Esophagus squamous epithelium (tissue), 5 donors: ENCODE data around the gene NOS1. TPM values are rescaled to one million over a fixed set of nuclear protein-coding genes. Genes with fewer than 3 reads are reported as not detected.

Experiments used
- DNase-seq: peaks from one replicate; lab custom pipeline; 2025; lab: John Stamatoyannopoulos, UW
- H3K27ac ChIP-seq, 4 donors: fragments of 200-600 bp; sonication (generic); one replicate each; pipeline ENCODE4 v1.5.1; 2016 to 2019; ENCODE audit warnings: mild to moderate bottlenecking in 1 of 4
- H3K27me3 ChIP-seq, 4 donors: fragments of 200-600 bp; sonication (generic); 1 replicate in 3 of 4; 2 replicates in 1 of 4; pipeline versions ENCODE4 v1.5.1 to v1.6.0; 2017 to 2021; ENCODE audit warnings: antibody characterized with exemption in 1 of 4
- H3K36me3 ChIP-seq, 3 donors: fragments of 200-600 bp; sonication (generic); one replicate each; pipeline ENCODE4 v1.5.1; 2016 to 2019
- H3K4me1 ChIP-seq, 3 donors: fragments of 200-600 bp; sonication (generic); one replicate each; pipeline ENCODE4 v1.5.1; 2017 to 2019
- H3K4me3 ChIP-seq, 4 donors: fragments of 200-600 bp; sonication (generic); 1 replicate in 3 of 4; 2 replicates in 1 of 4; pipeline ENCODE4 v1.5.1; 2016 to 2019; ENCODE audit warnings: mild to moderate bottlenecking in 2 of 4, moderate library complexity in 1 of 4
- H3K9me3 ChIP-seq, 3 donors: fragments of 200-600 bp; sonication (generic); one replicate each; pipeline ENCODE4 v1.5.1; 2016 to 2019
- CTCF ChIP-seq, 6 experiments: fragments of 450-650 bp in 4 of 6; fragments of 200-600 bp in 2 of 6; sonication (generic) in 2 of 6; IDR thresholded peaks; one replicate each; pipeline ENCODE4 v1.5.1; 2016 to 2019; ENCODE audit warnings: antibody characterized with exemption in 6 of 6, mild to moderate bottlenecking in 4 of 6, moderate library complexity in 4 of 6
- POLR2A ChIP-seq, 4 donors: fragments of 450-650 bp; IDR thresholded peaks; one replicate each; pipeline ENCODE4 v1.6.1; 2017; ENCODE audit warnings: antibody characterized with exemption in 4 of 4, mild to moderate bottlenecking in 4 of 4, moderate library complexity in 3 of 4
- WGBS, 2 donors: methylation state at CpG; one replicate each; pipeline ENCODE4 v1.1.5; 2018; 5-methylcytosine and 5-hydroxymethylcytosine counted together
- intact Hi-C: fragments of 100-400 bp; cut with DNase I; formaldehyde crosslinking; loops from one replicate; pipeline ENCODE4 v1.15.0; 2022
- total RNA-seq, 4 donors: library from RNA; depleted of rRNA; stranded (reverse); fragments of >200 nt; gene quantifications; one replicate each; pipeline ENCODE4 v1.1.0, GENCODE V29; 2016
- donor health status: DM: yes; HTN: yes; CAD: no.

NOS1 gene
- total RNA-seq, 4 donors from 2014 or later, result 0.49 to 1.9 (median 1.5) TPM

GRCh38 chr12:117282490-117282889 lies 78.9 kb downstream of the NOS1 start:
- no peak overlapping the region for H3K4me3 ChIP-seq
- WGBS, 2 donors, result 42 to 78% methylated on average over 5 of the region's 5 CpGs
- H3K27me3 ChIP-seq, result peaks cover 0 to 14% (median 0%) of the 10 kb centered on the region in 4 donors
- DNase-seq, result no peak
- TF ChIP-seq CTCF (IDR thresholded peaks at IDR 0.05) (no peak), POLR2A (IDR thresholded peaks at IDR 0.05) (no peak)
- H3K36me3 ChIP-seq, result no peaks in the 10 kb centered on the region
- peaks cover 0 to 8% (median 0%) of the 10 kb centered on the region in 3 donors for H3K4me1 ChIP-seq
- no peak overlapping the region for H3K27ac ChIP-seq
- H3K9me3 ChIP-seq, result no peaks in the 10 kb centered on the region
- intact Hi-C loops, result no loop called here

GRCh38 chr12:117280019-117280680 lies 81.3 kb downstream of the NOS1 start:
- no peak overlapping the region for H3K27ac ChIP-seq
- no peaks in the 10 kb centered on the region for H3K36me3 ChIP-seq
- intact Hi-C loops, result no loop called here
- peaks cover 0 to 28% (median 0%) of the 10 kb centered on the region in 4 donors for H3K27me3 ChIP-seq
- H3K4me3 ChIP-seq, result no peak overlapping the region
- no peak for TF ChIP-seq CTCF (IDR thresholded peaks at IDR 0.05)
- 73 to 85% methylated on average over 7 to 8 of the region's 8 CpGs for WGBS, 2 donors
- no peaks in the 10 kb centered on the region for H3K9me3 ChIP-seq
- DNase-seq, result no peak
- H3K4me1 ChIP-seq, result peaks cover 0 to 8% (median 0%) of the 10 kb centered on the region in 3 donors

- Histone ChIP-seq H3K4me1 (peaks cover 0 to 7% (median 0%) of the 10 kb centered on the region in 3 donors), H3K4me3 (no peak overlapping the region), H3K36me3 (no peaks in the 10 kb centered on the region), H3K27me3 (peaks cover 0 to 28% (median 0%) of the 10 kb centered on the region in 4 donors), H3K27ac (no peak overlapping the region), H3K9me3 (no peaks in the 10 kb centered on the region)
- 62 to 70% methylated on average over 7 to 8 of the region's 8 CpGs for WGBS, 2 donors
- intact Hi-C loops, result no loop called here
- TF ChIP-seq POLR2A (IDR thresholded peaks at IDR 0.05) (no peak), CTCF (IDR thresholded peaks at IDR 0.05) (no peak)
- no peak for DNase-seq
These were observed 81.8 kb downstream of the NOS1 start for GRCh38 chr12:117279606-117280005.

- Histone ChIP-seq H3K36me3 (no peaks in the 10 kb centered on the region), H3K4me3 (no peak overlapping the region), H3K4me1 (no peaks in the 10 kb centered on the region), H3K27me3 (peaks cover 0 to 28% (median 0%) of the 10 kb centered on the region in 4 donors), H3K27ac (no peak overlapping the region), H3K9me3 (no peaks in the 10 kb centered on the region)
- intact Hi-C loops, result no loop called here
- TF ChIP-seq POLR2A (IDR thresholded peaks at IDR 0.05), result no peak
- no peak for TF ChIP-seq CTCF (IDR thresholded peaks at IDR 0.05)
- 80 to 82% methylated on average over 2 to 6 of the region's 7 CpGs for WGBS, 2 donors
- no peak for DNase-seq
These were observed 83.6 kb downstream of the NOS1 start for GRCh38 chr12:117277875-117278274.

GRCh38 chr12:117273091-117273490 lies 88.3 kb downstream of the NOS1 start:
- no peak for DNase-seq
- H3K9me3 ChIP-seq, result no peaks in the 10 kb centered on the region
- H3K27me3 ChIP-seq, result peaks cover 0 to 20% (median 0%) of the 10 kb centered on the region in 4 donors
- no peak overlapping the region for H3K27ac ChIP-seq
- 33 to 50% methylated on average over 2 of the region's 2 CpGs for WGBS, 2 donors
- no peak overlapping the region for H3K4me3 ChIP-seq
- H3K36me3 ChIP-seq, result no peaks in the 10 kb centered on the region
- intact Hi-C loops, result no loop called here
- TF ChIP-seq POLR2A (IDR thresholded peaks at IDR 0.05) (no peak), CTCF (IDR thresholded peaks at IDR 0.05) (no peak)
- no peaks in the 10 kb centered on the region for H3K4me1 ChIP-seq
